Smooth muscle cell (in vitro differentiated cells): ENCODE measurements around the gene DNLZ. TPM values are rescaled to one million over a fixed set of nuclear protein-coding genes. Genes with fewer than 3 reads are reported as not detected.

Experiments
- DNase-seq: peaks from one replicate; lab custom pipeline; 2025; ENCODE audit not compliant: unreplicated experiment; lab: John Stamatoyannopoulos, UW
- H2AFZ ChIP-seq: fragments of 200-600 bp; sonication (generic); 2 replicates; pipeline ENCODE4 v1.6.0; 2016; ENCODE audit warnings: antibody characterized with exemption, low read depth, mild to moderate bottlenecking
- H3F3A ChIP-seq: fragments of 200-600 bp; sonication (generic); 2 replicates; pipeline ENCODE4 v1.6.0; 2017; ENCODE audit warnings: antibody characterized with exemption, low read depth
- H3K27ac ChIP-seq: fragments of 200-600 bp; sonication (generic); 2 replicates; pipeline ENCODE4 v1.5.1; 2016; ENCODE audit warnings: low read depth, mild to moderate bottlenecking
- H3K27me3 ChIP-seq: fragments of 200-600 bp; sonication (generic); 2 replicates; pipeline ENCODE4 v1.6.1; 2016; ENCODE audit warnings: low read depth, mild to moderate bottlenecking
- H3K36me3 ChIP-seq: fragments of 200-600 bp; sonication (generic); 2 replicates; pipeline ENCODE4 v1.5.1; 2016; ENCODE audit warnings: low read depth
- H3K4me1 ChIP-seq: fragments of 200-600 bp; sonication (generic); 2 replicates; pipeline ENCODE4 v1.5.1; 2016; ENCODE audit warnings: low read depth
- H3K4me2 ChIP-seq: fragments of 200-600 bp; sonication (generic); 2 replicates; pipeline ENCODE4 v1.6.0; 2016; ENCODE audit warnings: mild to moderate bottlenecking
- H3K4me3 ChIP-seq: fragments of 200-600 bp; sonication (generic); 2 replicates; pipeline ENCODE4 v1.5.1; 2016; ENCODE audit warnings: mild to moderate bottlenecking
- H3K79me2 ChIP-seq: fragments of 200-600 bp; sonication (generic); 2 replicates; pipeline ENCODE4 v1.6.0; 2016; ENCODE audit warnings: low read depth, mild to moderate bottlenecking
- H3K9ac ChIP-seq: fragments of 200-600 bp; sonication (generic); 2 replicates; pipeline ENCODE4 v1.6.0; 2016; ENCODE audit warnings: low read depth
- H3K9me3 ChIP-seq: fragments of 200-600 bp; sonication (generic); replicated peaks from 2 replicates; pipeline ENCODE4 v1.5.1; 2016; ENCODE audit warnings: low read depth
- H4K20me1 ChIP-seq: fragments of 200-600 bp; sonication (generic); 2 replicates; pipeline ENCODE4 v1.6.0; 2016; ENCODE audit warnings: low read depth
- CTCF ChIP-seq: fragments of 200-600 bp; sonication (generic); IDR thresholded peaks from 2 replicates; pipeline ENCODE4 v1.5.1; 2017; ENCODE audit warnings: borderline replicate concordance, mild to moderate bottlenecking, antibody characterized with exemption; ENCODE audit not compliant: insufficient read depth, poor library complexity, severe bottlenecking
- WGBS: methylation state at CpG from one replicate; pipeline ENCODE4 v1.1.7; 2016; ENCODE audit warnings: low lambda C conversion rate; 5-methylcytosine and 5-hydroxymethylcytosine counted together
- polyA plus RNA-seq: library from polyadenylated mRNA; unstranded; fragments of >200 nt; fragmentation: Nextera tagmentation; extraction: Ambion mirVana; gene quantifications from 2 replicates; pipeline ENCODE4 v1.2.1, GENCODE V29; 2016
- total RNA-seq: library from RNA; depleted of rRNA; stranded (reverse); fragments of >200 nt; gene quantifications from 2 replicates; pipeline ENCODE4 v1.2.3, GENCODE V29; 2014

The DNLZ gene
- total and polyA plus RNA-seq, 2 experiments from 2014 or later: 19.0 to 31.5 TPM

- Histone ChIP-seq H3K27me3 (no peaks in the 10 kb centered on the region), H3K4me2 (no peak overlapping the region), H3K9ac (no peak overlapping the region), H3F3A (no peaks in the 10 kb centered on the region), H3K9me3 (no peaks in the 10 kb centered on the region), H3K36me3 (no peaks in the 10 kb centered on the region), H3K79me2 (no peaks in the 10 kb centered on the region), H2AFZ (no peak overlapping the region), H4K20me1 (no peaks in the 10 kb centered on the region), H3K4me3 (no peak overlapping the region), H3K27ac (no peak overlapping the region), H3K4me1 (no peaks in the 10 kb centered on the region)
- WGBS: 82% methylated on average over 12 of the region's 12 CpGs
- peak; percentile 8 for DNase-seq
- TF ChIP-seq CTCF: peak; percentile 70
Observed at GRCh38 chr9:136312436-136312835, 51.1 kb downstream of the DNLZ start.

- TF ChIP-seq CTCF: no peak
- no peaks in the 10 kb centered on the region for H4K20me1 ChIP-seq
- no peak overlapping the region for H3K4me3 ChIP-seq
- no peaks in the 10 kb centered on the region for H3K27me3 ChIP-seq
- WGBS: 85% methylated on average over 10 of the region's 10 CpGs
- no peaks in the 10 kb centered on the region for H3F3A ChIP-seq
- H3K9me3 ChIP-seq: no peaks in the 10 kb centered on the region
- H3K27ac ChIP-seq: no peak overlapping the region
- no peak for DNase-seq
- H3K79me2 ChIP-seq: no peaks in the 10 kb centered on the region
- no peaks in the 10 kb centered on the region for H3K36me3 ChIP-seq
- no peak overlapping the region for H3K4me2 ChIP-seq
- H3K9ac ChIP-seq: no peak overlapping the region
- no peak overlapping the region for H2AFZ ChIP-seq
- no peaks in the 10 kb centered on the region for H3K4me1 ChIP-seq
Observed at GRCh38 chr9:136312009-136312375, 51.6 kb downstream of the DNLZ start.

GRCh38 chr9:136311051-136312008, 52.2 kb downstream of the DNLZ start:
- H3K9me3 ChIP-seq: no peaks in the 10 kb centered on the region

More at GRCh38 chr9:136311051-136312008, 52.2 kb downstream of the DNLZ start:
- TF ChIP-seq CTCF: no peak
- Histone ChIP-seq H3F3A (no peaks in the 10 kb centered on the region), H2AFZ (no peak overlapping the region), H3K4me1 (no peaks in the 10 kb centered on the region), H3K4me3 (no peak overlapping the region), H3K36me3 (no peaks in the 10 kb centered on the region), H3K27ac (no peak overlapping the region), H3K79me2 (no peaks in the 10 kb centered on the region), H3K9ac (no peak overlapping the region), H3K27me3 (no peaks in the 10 kb centered on the region), H3K4me2 (no peak overlapping the region), H4K20me1 (no peaks in the 10 kb centered on the region)
- WGBS: 80% methylated on average over 19 of the region's 23 CpGs
- DNase-seq: no peak
